NCI-H526 treated with DMSO at 0.1 percent for 48 hours (cell line): ENCODE results near the gene TGFB1I1.
"Not testable (repeated sequence)": the region's sequence is repeated elsewhere in the genome, so short reads cannot be mapped to it uniquely, and the experiment has no call there.

ENCODE experiments used
- DNase-seq: peaks from one replicate; lab custom pipeline; 2025; lab: John Stamatoyannopoulos, UW

TGFB1I1 gene

GRCh38 chr16:31517800-31518402 lies 45.9 kb downstream of the TGFB1I1 start:
- no peak for DNase-seq

- no peak for DNase-seq
Observed at GRCh38 chr16:31519759-31520431, 47.9 kb downstream of the TGFB1I1 start.

- DNase-seq: no peak
Observed at GRCh38 chr16:31521368-31521767, 49.4 kb downstream of the TGFB1I1 start.

- no peak for DNase-seq
Observed at GRCh38 chr16:31522071-31522470, 50.1 kb downstream of the TGFB1I1 start.

- not testable (repeated sequence) for DNase-seq
Observed at GRCh38 chr16:31523768-31524167, 51.8 kb downstream of the TGFB1I1 start.

- DNase-seq: no peak
Observed at GRCh38 chr16:31525113-31525512, 53.2 kb downstream of the TGFB1I1 start.
